ENCODE results near the gene BAZ2A.

GRCh38 chr12:56546680-56547079 lies 83.4 kb downstream of the BAZ2A start:
- TF ChIP-seq CTCF (conservative IDR thresholded peaks at IDR 0.05; ENCODE audit: low read depth in 2 of 2) = no peak
- TF ChIP-seq POLR2AphosphoS5 (IDR thresholded peaks at IDR 0.05; ENCODE audit: low read depth) = no peak
- no peak for TF ChIP-seq EZH2phosphoT487 (IDR thresholded peaks at IDR 0.05; ENCODE audit: unreplicated experiment)
- TF ChIP-seq ETS1 (IDR thresholded peaks at IDR 0.05) = no peak
- TF ChIP-seq REST (IDR thresholded peaks at IDR 0.05; ENCODE audit: unreplicated experiment) = no peak
- no peak for TF ChIP-seq EZH2 (IDR thresholded peaks at IDR 0.05; ENCODE audit: low read depth, unreplicated experiment)
- no peak for TF ChIP-seq JUNB (IDR thresholded peaks at IDR 0.05; ENCODE audit: unreplicated experiment)
- TF ChIP-seq ZNF114 (CRISPR knock-in tag; IDR thresholded peaks at IDR 0.05) = no peak
- TF ChIP-seq STAT1 (IDR thresholded peaks at IDR 0.05; ENCODE audit: unreplicated experiment) = no peak
- TF ChIP-seq CREB1 (CRISPR knock-in tag; IDR thresholded peaks at IDR 0.05; ENCODE audit: low read depth) = no peak
- TF ChIP-seq NANOG (IDR thresholded peaks at IDR 0.05; ENCODE audit: borderline replicate concordance) = no peak
- TF ChIP-seq ZNF462 (CRISPR knock-in tag; IDR thresholded peaks at IDR 0.05) = no peak
